K562 (cell line): ENCODE results near the gene G6PC2. TPM values are rescaled to one million over a fixed set of nuclear protein-coding genes. Genes with fewer than 3 reads are reported as not detected.

Experiments
- ATAC-seq: fragments of 200-7000 bp; cut with Tn5 transposase; 3 replicates; pipeline ENCODE4 v1.9.1; 2020; ENCODE audit warnings: moderate library complexity
- BruUV-seq: library from RNA; stranded (reverse); fragments of 400-500 nt; replicated peaks from 2 replicates; lab custom pipeline; 2021; lab: Mats Ljungman, UMichigan
- CTCF ChIA-PET: fragments of 300-600 bp; formaldehyde crosslinking; extraction: SDS; loops from one replicate; lab custom pipeline; 2021; ENCODE audit warnings: low intra/inter-chr PET ratio; lab: Yijun Ruan, JAX
- POLR2A ChIA-PET: fragments of 300-600, 350-650 bp; sonication (Branson Sonifier 250); formaldehyde crosslinking; extraction: SDS; loops from one replicate; lab custom pipeline; 2021; ENCODE audit warnings: antibody characterized with exemption, inconsistent platforms; lab: Yijun Ruan, JAX
- DNase-seq, 4 experiments: peaks; one replicate each; pipeline versions ENCODE4 v3.0.0 to v3.0.0-alpha.2; 2011 to 2018; ENCODE audit warnings: low spot score in 3 of 4, mixed read lengths in 3 of 4; ENCODE audit errors: extremely low read depth in 1 of 4
- FAIRE-seq: peaks from 2 replicates; lab custom pipeline; 2011; peaks lifted over from hg19 to GRCh38; lab: Jason Lieb, UNC
- H2AFZ ChIP-seq: 2 replicates; pipeline ENCODE4 v1.6.0; 2011; ENCODE audit warnings: low read depth, low read length, control low read depth, inconsistent platforms
- H3K27ac ChIP-seq: fragments of 200-600 bp; 3 replicates; pipeline ENCODE4 v1.8.0; 2011; ENCODE audit warnings: low read depth, mild to moderate bottlenecking, control low read depth, inconsistent platforms, low read length, moderate library complexity, mixed read lengths; ENCODE audit errors: extremely low read depth
- H3K27me3 ChIP-seq, 2 experiments: fragments of 300-600 bp in 1 of 2; 2 replicates in 1 of 2; 3 replicates in 1 of 2; pipeline versions ENCODE4 v1.6.0 to v1.8.0; 2011; ENCODE audit warnings: inconsistent platforms in 2 of 2, low read length in 2 of 2, mild to moderate bottlenecking in 1 of 2, mixed read lengths in 1 of 2, moderate library complexity in 1 of 2; ENCODE audit not compliant: control insufficient read depth in 2 of 2, insufficient read depth in 2 of 2
- H3K36me3 ChIP-seq: fragments of 300-600 bp; 3 replicates; pipeline ENCODE4 v1.8.0; 2011; ENCODE audit warnings: mild to moderate bottlenecking, low read length, inconsistent platforms; ENCODE audit not compliant: control insufficient read depth, insufficient read depth
- H3K4me1 ChIP-seq, 2 experiments: fragments of 200-600 bp in 1 of 2; replicated peaks in 1 of 2; 2 replicates in 1 of 2; 3 replicates in 1 of 2; pipeline versions ENCODE4 v1.5.1 to v1.8.0; 2011; ENCODE audit warnings: inconsistent platforms in 2 of 2, low read length in 2 of 2, mild to moderate bottlenecking in 1 of 2, mixed read lengths in 1 of 2, moderate library complexity in 1 of 2; ENCODE audit not compliant: control insufficient read depth in 2 of 2, insufficient read depth in 2 of 2
- H3K4me2 ChIP-seq: 2 replicates; pipeline ENCODE4 v1.6.1; 2011; ENCODE audit warnings: low read length, control low read depth, inconsistent platforms, mixed read lengths; ENCODE audit not compliant: insufficient read depth
- H3K4me3 ChIP-seq: fragments of 200-600 bp; sonication (generic), shearing (Covaris generic); 2 replicates; pipeline ENCODE4 v1.5.1; 2016; ENCODE audit warnings: control low read depth, inconsistent platforms
- H3K79me2 ChIP-seq: fragments of 200-600 bp; 3 replicates; pipeline ENCODE4 v1.8.0; 2011; ENCODE audit warnings: low read length, inconsistent platforms; ENCODE audit not compliant: control insufficient read depth, insufficient read depth
- H3K9ac ChIP-seq, 2 experiments: 2 replicates each; pipeline versions ENCODE4 v1.6.0 to v1.6.1; 2011; ENCODE audit warnings: low read depth in 2 of 2, low read length in 2 of 2, control low read depth in 1 of 2, inconsistent platforms in 1 of 2, mild to moderate bottlenecking in 1 of 2, mixed read lengths in 1 of 2; ENCODE audit not compliant: insufficient read depth in 1 of 2
- H3K9me1 ChIP-seq: one replicate; pipeline ENCODE4 v1.6.0; 2011; ENCODE audit warnings: inconsistent platforms, mild to moderate bottlenecking, low read length, moderate library complexity; ENCODE audit not compliant: control insufficient read depth, insufficient read depth
- H3K9me3 ChIP-seq: replicated peaks from 2 replicates; pipeline ENCODE4 v1.5.1; 2011; ENCODE audit warnings: low read depth, low read length, inconsistent platforms; ENCODE audit not compliant: control insufficient read depth, insufficient read depth
- H4K20me1 ChIP-seq: replicated peaks from 2 replicates; pipeline ENCODE4 v1.6.1; 2011; ENCODE audit warnings: low read length, inconsistent platforms, mixed read lengths; ENCODE audit not compliant: control insufficient read depth, insufficient read depth
- BACH1 ChIP-seq: fragments of 200-800 bp; sonication (Bioruptor generic); IDR thresholded peaks from 2 replicates; pipeline ENCODE4 v1.6.1; 2016; ENCODE audit warnings: missing genetic modification characterization, missing compliant biosample characterization
- EP300 ChIP-seq: IDR thresholded peaks from 2 replicates; pipeline ENCODE4 v1.6.1; 2012; ENCODE audit warnings: low read length, improper control_type of control experiment
- EZH2 ChIP-seq: IDR thresholded peaks from 2 replicates; pipeline ENCODE4 v1.6.1; 2012; ENCODE audit warnings: low read depth, mild to moderate bottlenecking, inconsistent platforms, low read length, borderline replicate concordance
- MAFF ChIP-seq: IDR thresholded peaks from 2 replicates; pipeline ENCODE4 v1.6.1; 2012; ENCODE audit warnings: low read length, improper control_type of control experiment
- PCBP2 ChIP-seq: fragments of 200-400 bp; formaldehyde crosslinking; IDR thresholded peaks from 2 replicates; pipeline ENCODE4 v1.6.1; 2018; ENCODE audit warnings: low read length, low read depth, mild to moderate bottlenecking, moderate library complexity; ENCODE audit not compliant: poor library complexity, severe bottlenecking
- PHB2 ChIP-seq: fragments of 450-650 bp; IDR thresholded peaks from 2 replicates; pipeline ENCODE4 v1.6.1; 2017; ENCODE audit warnings: low read depth
- RBFOX2 ChIP-seq: fragments of 200-400 bp; formaldehyde crosslinking; IDR thresholded peaks from 2 replicates; pipeline ENCODE4 v1.6.1; 2017; ENCODE audit warnings: low read depth, mild to moderate bottlenecking, low read length, moderate library complexity
- RNF2 ChIP-seq: sonication (generic); IDR thresholded peaks from 2 replicates; pipeline ENCODE4 v1.6.1; 2016
- SMARCC2 ChIP-seq: fragments of 450-650 bp; IDR thresholded peaks from 2 replicates; pipeline ENCODE4 v1.6.1; 2017; ENCODE audit warnings: antibody characterized with exemption, moderate library complexity, mild to moderate bottlenecking, low read depth
- SRSF3 ChIP-seq: fragments of 200-400 bp; formaldehyde crosslinking; IDR thresholded peaks from 2 replicates; pipeline ENCODE4 v1.6.1; 2016; ENCODE audit warnings: mild to moderate bottlenecking, low read length, moderate library complexity; ENCODE audit not compliant: insufficient read depth
- SRSF9 ChIP-seq: fragments of 200-400 bp; formaldehyde crosslinking; IDR thresholded peaks from 2 replicates; pipeline ENCODE4 v1.6.1; 2017; ENCODE audit warnings: low read depth, low read length, borderline replicate concordance
- TOE1 ChIP-seq, 2 experiments: fragments of 450-650 bp in 1 of 2; sonication (generic) in 1 of 2; formaldehyde crosslinking in 1 of 2; IDR thresholded peaks; 2 replicates each; pipeline versions ENCODE4 v1.7.1 to v1.8.0; 2016 to 2022; ENCODE audit warnings: borderline replicate concordance in 2 of 2, mild to moderate bottlenecking in 2 of 2, antibody characterized with exemption in 1 of 2, inconsistent platforms in 1 of 2, low read depth in 1 of 2, missing genetic modification reagents in 1 of 2, moderate library complexity in 1 of 2
- ZNF316 ChIP-seq: fragments of 450-650 bp; IDR thresholded peaks from 2 replicates; pipeline ENCODE4 v1.6.1; 2016
- WGBS: fragments of 100-300 bp; shearing (Covaris generic); methylation state at CpG from one replicate; pipeline ENCODE4 v1.1.6; 2016; ENCODE audit warnings: low coverage, mixed read lengths; ENCODE audit not compliant: insufficient coverage; ENCODE audit errors: missing lambda C conversion rate; 5-methylcytosine and 5-hydroxymethylcytosine counted together
- in situ Hi-C: fragments of 300-500 bp; cut with MboI; formaldehyde crosslinking; loops from 4 replicates; pipeline ENCODE4 v1.15.0; 2018; ENCODE audit warnings: inconsistent platforms, mixed read lengths
- intact Hi-C: fragments of 100-400 bp; cut with micrococcal nuclease; formaldehyde crosslinking; loops from 2 replicates; pipeline ENCODE4 v1.14.2; 2022
- polyA plus RNA-seq, 8 experiments: library from polyadenylated mRNA; depleted of rRNA in 4 of 8; stranded (reverse) in 5 of 8; unstranded in 3 of 8; fragments of >200 nt; fragmentation: Nextera tagmentation in 2 of 8; fragmentation: Illumina TruSeq in 1 of 8; extraction: Ambion mirVana in 2 of 8; extraction: Trizol in 1 of 8; gene quantifications; 2 replicates each; pipeline versions ENCODE4 v1.2.1 to v1.2.3, GENCODE V29; 2011 to 2014; ENCODE audit warnings: inconsistent platforms in 1 of 8, missing spikeins in 1 of 8
- total RNA-seq, 7 experiments: library from RNA; depleted of rRNA in 6 of 7; stranded (reverse); fragments of >200 nt in 6 of 7; fragmentation: Illumina TruSeq in 2 of 7; extraction: Trizol in 2 of 7; gene quantifications; 2 replicates each; pipeline versions ENCODE4 v1.2.1 to v1.2.3, GENCODE V29; 2011 to 2021; ENCODE audit warnings: low replicate concordance in 1 of 7
- TF ChIP-seq, protein P1 (sequence below): fragments of 250-450 bp; sonication (Bioruptor Pico); IDR thresholded peaks from 2 replicates; pipeline ENCODE4 v1.5.1; 2021; ENCODE audit warnings: mild to moderate bottlenecking
- TF ChIP-seq, protein P2 (sequence below): fragments of 250-450 bp; sonication (Bioruptor Pico); IDR thresholded peaks from 2 replicates; pipeline ENCODE4 v1.5.0; 2021
- TF ChIP-seq, protein P3 (sequence below), 2 experiments: fragments of 450-650 bp; IDR thresholded peaks; 2 replicates each; pipeline ENCODE4 v1.6.1; 2016

G6PC2 gene
- total and polyA plus RNA-seq, 9 of the 15 experiments (the other 6 are each of a cell fraction or from before 2014, with no cell fraction given): 0.03 to 0.15 TPM; not detected in 7

- H3K4me2 ChIP-seq: peak overlapping the region; percentile 80
- intact Hi-C loops: loop anchor here (1.0 to 5.0 kb wide), 3 partner anchors 84 to 589 kb away; no protein-coding TSS in a partner anchor
- BruUV-seq: no TSS peak
- FAIRE-seq (peak; percentile 98), ATAC-seq (peak; percentile 91), DNase-seq (peak; percentile 76 to 96 (median 85))
- H3K9me3 ChIP-seq: no peaks in the 10 kb centered on the region
- H4K20me1 ChIP-seq: no peaks in the 10 kb centered on the region
- no peaks in the 10 kb centered on the region; the same call in 2 of the 3 replicates for H3K36me3 ChIP-seq
- peak overlapping the region; percentile 1; the same call in 1 of the 2 replicates for H3K4me3 ChIP-seq
- ChIA-PET CTCF (no interaction called here), POLR2A (interaction anchor here (0.6 to 2.4 kb wide), 9 partner anchors 10 to 760 kb away, joined by 3 to 9 read pairs (median 3); no protein-coding TSS in a partner anchor)
- H3K9ac ChIP-seq: peak overlapping the region; percentile 38 to 58; a peak in 3 of 4 replicates
- no peaks in the 10 kb centered on the region for H3K9me1 ChIP-seq
- peaks cover 5 to 53% of the 10 kb centered on the region in 2 experiments for H3K4me1 ChIP-seq
- H3K79me2 ChIP-seq: no peaks in the 10 kb centered on the region
- H3K27me3 ChIP-seq: no peaks in the 10 kb centered on the region
- in situ Hi-C loops: no loop called here
- whole genome bisulfite sequencing: 1% methylated on average over 14 of the region's 14 CpGs
- peak overlapping the region; percentile 78 for H3K27ac ChIP-seq
- peak overlapping the region; percentile 78 for H2AFZ ChIP-seq
- TF ChIP-seq RBFOX2 (peak; percentile 63), PCBP2 (no peak), EP300 (peak; percentile 100), PHB2 (peak; percentile 97), SRSF3 (no peak), BACH1 (tag) (peak; percentile 71), ZNF316 (no peak), EZH2 (peak; percentile 97; the same call in 1 of the 2 replicates), SMARCC2 (peak; percentile 100), RNF2 (peak; percentile 99), SRSF9 (no peak), MAFF (peak; percentile 43; the same call in 1 of the 2 replicates), TOE1 (IDR thresholded peaks at IDR 0.05; ENCODE audit: borderline replicate concordance) (peak; percentile 72), TOE1 (CRISPR knock-in tag; IDR thresholded peaks at IDR 0.05; ENCODE audit: borderline replicate concordance, low read depth) (peak; percentile 92)
- TF ChIP-seq, protein P1, sequence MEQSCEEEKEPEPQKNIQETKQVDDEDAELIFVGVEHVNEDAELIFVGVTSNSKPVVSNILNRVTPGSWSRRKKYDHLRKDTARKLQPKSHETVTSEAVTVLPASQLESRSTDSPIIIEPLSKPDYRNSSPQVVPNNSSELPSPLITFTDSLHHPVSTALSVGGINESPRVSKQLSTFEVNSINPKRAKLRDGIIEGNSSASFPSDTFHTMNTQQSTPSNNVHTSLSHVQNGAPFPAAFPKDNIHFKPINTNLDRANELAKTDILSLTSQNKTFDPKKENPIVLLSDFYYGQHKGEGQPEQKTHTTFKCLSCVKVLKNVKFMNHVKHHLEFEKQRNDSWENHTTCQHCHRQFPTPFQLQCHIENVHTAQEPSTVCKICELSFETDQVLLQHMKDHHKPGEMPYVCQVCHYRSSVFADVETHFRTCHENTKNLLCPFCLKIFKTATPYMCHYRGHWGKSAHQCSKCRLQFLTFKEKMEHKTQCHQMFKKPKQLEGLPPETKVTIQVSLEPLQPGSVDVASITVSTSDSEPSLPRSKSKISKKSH (CRISPR knock-in tag): no peak
- TF ChIP-seq, protein P2, sequence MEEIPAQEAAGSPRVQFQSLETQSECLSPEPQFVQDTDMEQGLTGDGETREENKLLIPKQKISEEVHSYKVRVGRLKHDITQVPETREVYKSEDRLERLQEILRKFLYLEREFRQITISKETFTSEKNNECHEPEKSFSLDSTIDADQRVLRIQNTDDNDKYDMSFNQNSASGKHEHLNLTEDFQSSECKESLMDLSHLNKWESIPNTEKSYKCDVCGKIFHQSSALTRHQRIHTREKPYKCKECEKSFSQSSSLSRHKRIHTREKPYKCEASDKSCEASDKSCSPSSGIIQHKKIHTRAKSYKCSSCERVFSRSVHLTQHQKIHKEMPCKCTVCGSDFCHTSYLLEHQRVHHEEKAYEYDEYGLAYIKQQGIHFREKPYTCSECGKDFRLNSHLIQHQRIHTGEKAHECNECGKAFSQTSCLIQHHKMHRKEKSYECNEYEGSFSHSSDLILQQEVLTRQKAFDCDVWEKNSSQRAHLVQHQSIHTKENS (CRISPR knock-in tag): no peak
- TF ChIP-seq, protein P3, sequence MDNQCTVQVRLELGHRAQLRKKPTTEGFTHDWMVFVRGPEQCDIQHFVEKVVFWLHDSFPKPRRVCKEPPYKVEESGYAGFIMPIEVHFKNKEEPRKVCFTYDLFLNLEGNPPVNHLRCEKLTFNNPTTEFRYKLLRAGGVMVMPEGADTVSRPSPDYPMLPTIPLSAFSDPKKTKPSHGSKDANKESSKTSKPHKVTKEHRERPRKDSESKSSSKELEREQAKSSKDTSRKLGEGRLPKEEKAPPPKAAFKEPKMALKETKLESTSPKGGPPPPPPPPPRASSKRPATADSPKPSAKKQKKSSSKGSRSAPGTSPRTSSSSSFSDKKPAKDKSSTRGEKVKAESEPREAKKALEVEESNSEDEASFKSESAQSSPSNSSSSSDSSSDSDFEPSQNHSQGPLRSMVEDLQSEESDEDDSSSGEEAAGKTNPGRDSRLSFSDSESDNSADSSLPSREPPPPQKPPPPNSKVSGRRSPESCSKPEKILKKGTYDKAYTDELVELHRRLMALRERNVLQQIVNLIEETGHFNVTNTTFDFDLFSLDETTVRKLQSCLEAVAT (IDR thresholded peaks at IDR 0.05): peak in 1 of 2 experiments; percentile 64; a peak in 2 of 4 replicates
These were observed 34.9 kb downstream of the G6PC2 start for GRCh38 chr2:168935810-168936581.
